ENCODE measurements around the gene CBX2. TPM values are rescaled to one million over a fixed set of nuclear protein-coding genes. Genes with fewer than 3 reads are reported as not detected.

CBX2 gene
- polyA plus RNA-seq (2012; ENCODE audit: insufficient read length, low read depth), result 9.7 TPM

- TF ChIP-seq SIN3A (IDR thresholded peaks at IDR 0.05; ENCODE audit: borderline replicate concordance, insufficient read depth, low read length), result no peak
- TF ChIP-seq FOXP2 (optimal IDR thresholded peaks at IDR 0.05; ENCODE audit: borderline replicate concordance, extremely low read depth, extremely low read length, insufficient read depth), result peak; percentile 27
Observed at GRCh38 chr17:79777894-79778503, at the start of gene CBX2. CBX2 (plus strand) TSS chr17:79778148; CDS start chr17:79778236, 88 bp downstream.

DNA sequence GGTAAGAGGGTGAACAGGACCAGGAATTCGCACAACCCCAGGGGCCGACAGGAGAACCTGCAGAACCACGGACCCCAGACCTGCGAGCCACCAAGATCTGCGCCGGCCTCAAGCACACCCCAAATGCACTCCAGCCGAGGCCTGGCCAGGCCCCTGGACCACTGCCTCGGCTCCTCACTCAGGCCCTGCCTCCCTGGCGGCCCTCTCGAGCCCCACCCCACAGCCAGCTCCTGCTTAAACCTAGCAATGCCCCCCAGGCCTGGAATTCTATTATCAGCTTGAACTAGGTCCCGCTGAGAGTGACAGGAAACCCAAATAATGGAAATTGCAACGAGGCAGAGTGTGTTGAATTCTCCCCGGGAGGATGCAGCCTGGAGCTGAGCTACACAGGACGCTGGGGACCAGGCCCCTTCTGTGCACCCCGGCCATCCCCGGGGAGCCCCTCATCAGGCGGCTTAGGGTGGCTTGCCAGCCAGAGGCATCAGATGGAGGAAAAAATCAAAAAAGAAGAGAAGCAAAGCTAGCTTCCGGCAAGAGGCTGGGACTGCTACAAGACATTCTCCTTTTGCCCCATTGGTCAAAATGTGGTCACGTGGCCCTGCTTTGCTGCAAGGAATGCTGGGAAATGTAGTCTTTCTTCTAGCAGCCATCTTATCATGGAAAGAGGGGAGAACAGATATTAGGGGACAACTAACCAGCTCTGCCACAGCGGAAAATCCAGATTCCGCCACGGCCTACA is 49.6 kb upstream of the CBX2 start:
- TF ChIP-seq SIN3A (IDR thresholded peaks at IDR 0.05; ENCODE audit: borderline replicate concordance, insufficient read depth, low read length), result no peak
- no peak for TF ChIP-seq FOXP2 (optimal IDR thresholded peaks at IDR 0.05; ENCODE audit: borderline replicate concordance, extremely low read depth, extremely low read length, insufficient read depth)
- no peak for TF ChIP-seq TAF1 (IDR thresholded peaks at IDR 0.05; ENCODE audit: borderline replicate concordance, insufficient read depth, low read length)
- TF ChIP-seq REST (IDR thresholded peaks at IDR 0.05; ENCODE audit: insufficient read depth in 1 of 2, low read depth in 2 of 2, low read length in 2 of 2), result no peak
- TF ChIP-seq POLR2AphosphoS5 (IDR thresholded peaks at IDR 0.05; ENCODE audit: low read depth, low read length), result no peak

GRCh38 chr17:79728908-79729471 is 49.0 kb upstream of the CBX2 start:
- no peak for TF ChIP-seq REST (IDR thresholded peaks at IDR 0.05; ENCODE audit: insufficient read depth in 1 of 2, low read depth in 2 of 2, low read length in 2 of 2)
- TF ChIP-seq POLR2AphosphoS5 (IDR thresholded peaks at IDR 0.05; ENCODE audit: low read depth, low read length), result no peak
- TF ChIP-seq FOXP2 (optimal IDR thresholded peaks at IDR 0.05; ENCODE audit: borderline replicate concordance, extremely low read depth, extremely low read length, insufficient read depth), result no peak
- TF ChIP-seq TAF1 (IDR thresholded peaks at IDR 0.05; ENCODE audit: borderline replicate concordance, insufficient read depth, low read length), result no peak
- TF ChIP-seq SIN3A (IDR thresholded peaks at IDR 0.05; ENCODE audit: borderline replicate concordance, insufficient read depth, low read length), result no peak

DNA sequence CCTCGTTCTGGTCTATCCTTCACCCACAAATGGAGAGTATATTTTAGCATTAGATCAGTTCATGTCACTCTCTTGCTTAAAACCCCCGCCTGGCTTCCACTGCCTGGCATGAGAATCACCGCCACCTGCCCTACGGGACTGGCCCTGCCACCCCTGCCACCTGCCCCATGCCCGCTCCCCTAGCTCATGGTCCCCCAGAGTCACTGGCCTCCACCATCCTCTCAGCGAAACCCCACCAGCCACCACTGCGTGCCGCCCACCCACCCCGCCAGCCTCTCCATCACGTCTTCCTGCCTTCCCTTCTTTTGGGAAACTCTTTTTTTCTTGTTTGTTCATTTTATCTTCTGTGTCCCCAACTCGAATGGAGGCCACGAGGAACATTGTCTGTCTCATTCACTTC is 48.2 kb upstream of the CBX2 start:
- TF ChIP-seq FOXP2 (optimal IDR thresholded peaks at IDR 0.05; ENCODE audit: borderline replicate concordance, extremely low read depth, extremely low read length, insufficient read depth) (no peak), TAF1 (IDR thresholded peaks at IDR 0.05; ENCODE audit: borderline replicate concordance, insufficient read depth, low read length) (no peak), POLR2AphosphoS5 (IDR thresholded peaks at IDR 0.05; ENCODE audit: low read depth, low read length) (no peak), SIN3A (IDR thresholded peaks at IDR 0.05; ENCODE audit: borderline replicate concordance, insufficient read depth, low read length) (no peak), REST (IDR thresholded peaks at IDR 0.05; ENCODE audit: insufficient read depth in 1 of 2, low read depth in 2 of 2, low read length in 2 of 2) (no peak)

- TF ChIP-seq FOXP2 (optimal IDR thresholded peaks at IDR 0.05; ENCODE audit: borderline replicate concordance, extremely low read depth, extremely low read length, insufficient read depth) (no peak), REST (IDR thresholded peaks at IDR 0.05; ENCODE audit: insufficient read depth in 1 of 2, low read depth in 2 of 2, low read length in 2 of 2) (no peak), POLR2AphosphoS5 (IDR thresholded peaks at IDR 0.05; ENCODE audit: low read depth, low read length) (no peak), TAF1 (IDR thresholded peaks at IDR 0.05; ENCODE audit: borderline replicate concordance, insufficient read depth, low read length) (no peak), SIN3A (IDR thresholded peaks at IDR 0.05; ENCODE audit: borderline replicate concordance, insufficient read depth, low read length) (no peak)
Observed at GRCh38 chr17:79730437-79730768, 47.5 kb upstream of the CBX2 start.
